AG04450 (cell line): Measurements from ENCODE around the gene RBM15. TPM values are rescaled to one million over a fixed set of nuclear protein-coding genes. Genes with fewer than 3 reads are reported as not detected.
A peak's percentile ranks its signal among the peaks of the same experiment; 100 is the strongest.

Source experiments
- CTCF ChIA-PET: fragments of 300-600, 350-600 bp; formaldehyde crosslinking; extraction: SDS; loops from one replicate; lab custom pipeline; 2022; ENCODE audit warnings: antibody characterized with exemption, inconsistent platforms; lab: Charles Lee
- POLR2A ChIA-PET: fragments of 350-600 bp; formaldehyde crosslinking; extraction: SDS; loops from one replicate; lab custom pipeline; 2021; ENCODE audit warnings: antibody characterized with exemption, inconsistent platforms; lab: Yijun Ruan, JAX
- DNase-seq: peaks from one replicate; pipeline ENCODE4 v3.0.0-alpha.2; 2011; ENCODE audit warnings: low read depth, low spot score
- H3K27ac ChIP-seq: one replicate; pipeline ENCODE4 v1.5.1; 2012; ENCODE audit warnings: low read depth, low read length, control low read depth
- H3K27me3 ChIP-seq: one replicate; pipeline ENCODE4 v1.6.0; 2012; ENCODE audit warnings: low read length; ENCODE audit not compliant: control insufficient read depth, insufficient read depth
- H3K4me3 ChIP-seq: 2 replicates; pipeline ENCODE4 v1.5.1; 2011; ENCODE audit warnings: mild to moderate bottlenecking, low read depth, low read length, control low read depth
- H3K9me3 ChIP-seq: 2 replicates; pipeline ENCODE4 v1.5.1; 2012; ENCODE audit warnings: low read length; ENCODE audit not compliant: control insufficient read depth, insufficient read depth
- polyA minus RNA-seq: library from RNA; depleted of rRNA, polyadenylated mRNA; stranded (reverse); fragments of >200 nt; gene quantifications from 2 replicates; pipeline ENCODE4 v1.2.3, GENCODE V29; 2011; rRNA and poly(A)+ RNA removed
- polyA plus RNA-seq: library from polyadenylated mRNA; depleted of rRNA; stranded (reverse); fragments of >200 nt; gene quantifications from 2 replicates; pipeline ENCODE4 v1.2.3, GENCODE V29; 2011; rRNA removed
- TF ChIP-seq, protein P1 (sequence below): IDR thresholded peaks from 2 replicates; pipeline ENCODE4 v1.5.1; 2011; ENCODE audit warnings: low read depth, low read length, control low read depth, inconsistent platforms

The RBM15 gene
- polyA plus RNA-seq (8.9 and 9.6 TPM in 2 replicates), polyA minus RNA-seq (59.1 and 68.1 TPM in 2 replicates)

DNA sequence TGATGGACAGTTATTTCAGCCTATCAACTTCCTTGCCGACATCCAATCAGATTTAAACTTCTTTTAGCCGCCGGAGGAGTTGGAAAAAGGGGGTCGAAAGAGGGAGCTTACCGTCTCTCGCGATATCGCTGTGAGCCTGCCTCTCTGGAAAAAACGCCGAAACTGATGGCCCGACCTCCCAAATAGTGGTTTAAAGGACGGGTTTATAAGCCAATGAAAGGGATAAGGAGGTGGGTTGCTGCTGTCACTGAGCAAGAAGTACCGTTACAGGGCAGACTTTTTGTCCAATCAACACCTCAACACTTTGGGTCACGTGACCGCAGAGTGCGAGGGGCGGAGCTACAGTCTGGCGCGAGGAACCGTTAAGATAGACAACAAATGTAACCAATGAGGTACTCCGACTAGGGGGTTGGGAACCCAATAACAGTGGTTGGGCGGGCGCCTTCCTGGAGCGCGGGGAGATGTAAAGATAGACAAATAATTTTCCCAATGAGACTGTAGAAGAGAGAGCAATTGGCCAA lies at the start of gene RBM15:
TSS of gene RBM15 (plus strand) at position 492 of the 521 bp plus-strand sequence. CDS start at position 521, 29 bp downstream.
- ChIA-PET CTCF (interaction anchor here (0.7 to 10.3 kb wide), 24 partner anchors 9 to 286 kb away, joined by 3 to 86 read pairs (median 8); partner anchors contain the start of gene KCNC4), POLR2A (interaction anchor here (0.5 to 4.0 kb wide), 19 partner anchors 10 to 304 kb away, joined by 3 to 15 read pairs (median 4); partner anchors contain the start of gene STRIP1)
- TF ChIP-seq, protein P1, sequence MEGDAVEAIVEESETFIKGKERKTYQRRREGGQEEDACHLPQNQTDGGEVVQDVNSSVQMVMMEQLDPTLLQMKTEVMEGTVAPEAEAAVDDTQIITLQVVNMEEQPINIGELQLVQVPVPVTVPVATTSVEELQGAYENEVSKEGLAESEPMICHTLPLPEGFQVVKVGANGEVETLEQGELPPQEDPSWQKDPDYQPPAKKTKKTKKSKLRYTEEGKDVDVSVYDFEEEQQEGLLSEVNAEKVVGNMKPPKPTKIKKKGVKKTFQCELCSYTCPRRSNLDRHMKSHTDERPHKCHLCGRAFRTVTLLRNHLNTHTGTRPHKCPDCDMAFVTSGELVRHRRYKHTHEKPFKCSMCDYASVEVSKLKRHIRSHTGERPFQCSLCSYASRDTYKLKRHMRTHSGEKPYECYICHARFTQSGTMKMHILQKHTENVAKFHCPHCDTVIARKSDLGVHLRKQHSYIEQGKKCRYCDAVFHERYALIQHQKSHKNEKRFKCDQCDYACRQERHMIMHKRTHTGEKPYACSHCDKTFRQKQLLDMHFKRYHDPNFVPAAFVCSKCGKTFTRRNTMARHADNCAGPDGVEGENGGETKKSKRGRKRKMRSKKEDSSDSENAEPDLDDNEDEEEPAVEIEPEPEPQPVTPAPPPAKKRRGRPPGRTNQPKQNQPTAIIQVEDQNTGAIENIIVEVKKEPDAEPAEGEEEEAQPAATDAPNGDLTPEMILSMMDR: no peak
- peak; percentile 100 for DNase-seq
- H3K4me3 ChIP-seq: peak within 1 kb of the TSS; percentile 98
- no peaks in the 10 kb centered on the region for H3K27me3 ChIP-seq
- peak within 1 kb of the TSS; percentile 99 for H3K27ac ChIP-seq
- H3K9me3 ChIP-seq: peaks cover 3% of the 10 kb centered on the region; the same call in 1 of the 2 replicates

DNA sequence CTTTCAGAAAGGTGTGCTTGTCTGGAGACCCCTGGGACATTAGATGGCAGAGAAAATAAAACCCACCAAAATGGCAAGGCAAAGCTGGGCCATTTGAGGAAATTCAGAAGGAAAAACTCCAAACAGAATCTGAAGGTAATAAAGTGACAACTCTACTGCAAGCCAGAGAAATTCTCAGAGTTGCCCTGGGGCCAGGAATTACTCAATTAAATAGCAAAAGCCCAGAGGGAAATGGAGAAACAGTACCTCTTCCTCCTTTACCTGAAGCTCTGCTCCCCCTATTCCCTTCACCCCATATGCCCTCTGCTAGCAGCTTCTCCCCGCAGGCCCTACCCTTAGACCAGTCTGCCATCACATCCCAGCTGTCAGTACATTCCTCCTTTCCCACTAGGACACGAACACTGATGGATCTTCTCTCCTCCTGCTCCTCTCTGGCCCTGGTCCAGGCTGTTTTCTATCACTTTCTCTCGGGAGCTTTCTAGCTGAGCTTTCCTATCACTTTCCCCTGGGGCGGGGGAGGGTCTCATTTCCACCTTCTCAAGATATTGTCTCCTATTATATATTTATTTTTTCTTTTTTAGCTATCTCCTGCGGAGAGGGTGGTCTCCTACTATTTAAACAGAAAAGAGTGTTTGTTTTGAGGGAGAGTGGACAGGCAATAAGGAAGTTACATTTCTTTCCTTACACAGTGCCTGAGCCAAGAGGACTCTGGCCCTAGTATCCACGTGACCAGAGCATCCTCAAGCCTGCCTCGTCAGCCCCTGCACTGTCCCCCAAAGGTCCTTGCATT lies 47.7 kb upstream of the RBM15 start:
- H3K27ac ChIP-seq: no peak overlapping the region
- H3K4me3 ChIP-seq: no peak overlapping the region
- no peak for DNase-seq
- TF ChIP-seq, protein P1: no peak
- no peaks in the 10 kb centered on the region for H3K9me3 ChIP-seq
- POLR2A ChIA-PET: no interaction called here
- CTCF ChIA-PET: interaction anchor here (0.6 to 4.8 kb wide), 8 partner anchors 19 to 204 kb away, joined by 3 to 25 read pairs (median 8); no protein-coding TSS in a partner anchor
- H3K27me3 ChIP-seq: no peaks in the 10 kb centered on the region

GRCh38 chr1:110292031-110292741 lies 47.0 kb upstream of the RBM15 start:
- no peaks in the 10 kb centered on the region for H3K27me3 ChIP-seq
- ChIA-PET POLR2A (no interaction called here), CTCF (interaction anchor here (0.6 to 4.8 kb wide), 7 partner anchors 19 to 204 kb away, joined by 3 to 25 read pairs (median 8); no protein-coding TSS in a partner anchor)
- H3K4me3 ChIP-seq: no peak overlapping the region
- no peak overlapping the region for H3K27ac ChIP-seq
- DNase-seq: no peak
- no peaks in the 10 kb centered on the region for H3K9me3 ChIP-seq
- TF ChIP-seq, protein P1: no peak

- DNase-seq: no peak
- ChIA-PET POLR2A (no interaction called here), CTCF (interaction anchor here (2.2 to 4.8 kb wide), 2 partner anchors 19 to 91 kb away, joined by 5 to 25 read pairs; no protein-coding TSS in a partner anchor)
- TF ChIP-seq, protein P1: no peak
- H3K9me3 ChIP-seq: no peaks in the 10 kb centered on the region
- H3K27me3 ChIP-seq: peaks cover 9% of the 10 kb centered on the region
- no peak overlapping the region for H3K4me3 ChIP-seq
- no peak overlapping the region for H3K27ac ChIP-seq
Observed at GRCh38 chr1:110293601-110294104, 45.5 kb upstream of the RBM15 start.
